ENCODE data around the gene GNB1.
A peak's percentile ranks its signal among the peaks of the same experiment; 100 is the strongest.
"Not testable (repeated sequence)": the region's sequence is repeated elsewhere in the genome, so short reads cannot be mapped to it uniquely, and the experiment has no call there.

The GNB1 gene

GRCh38 chr1:1890506-1891348 is at the start of gene GNB1:
GNB1 (minus strand) TSS chr1:1891087; CDS start chr1:1825453, 65,634 bp downstream.
- peak; percentile 43 for TF ChIP-seq POLR2A (IDR thresholded peaks at IDR 0.05; ENCODE audit: low read length)
- TF ChIP-seq GATA1 (IDR thresholded peaks at IDR 0.05; ENCODE audit: low read depth, low read length): no peak
- DNase-seq: peak; percentile 93 to 96

DNA sequence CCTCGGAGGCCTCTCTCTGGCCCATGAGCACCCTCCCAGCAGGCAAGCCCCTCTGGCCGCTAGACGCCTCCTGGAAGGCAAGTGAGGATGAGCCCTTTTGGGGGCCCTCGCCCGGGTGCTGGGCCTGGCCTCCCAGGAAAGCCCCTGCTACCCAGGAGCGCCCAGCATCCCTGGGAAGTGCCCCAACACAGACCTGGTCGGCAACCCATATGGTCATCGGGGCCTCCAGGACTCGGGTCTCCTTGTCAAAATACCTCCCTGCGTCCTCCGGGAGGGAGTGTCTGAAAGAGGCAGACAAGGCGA is 49.2 kb upstream of the GNB1 start:
- DNase-seq: no peak
- no peak for TF ChIP-seq POLR2A (IDR thresholded peaks at IDR 0.05; ENCODE audit: low read length)
- TF ChIP-seq GATA1 (IDR thresholded peaks at IDR 0.05; ENCODE audit: low read depth, low read length): no peak

- DNase-seq: no peak
- no peak for TF ChIP-seq GATA1 (IDR thresholded peaks at IDR 0.05; ENCODE audit: low read depth, low read length)
- no peak for TF ChIP-seq POLR2A (IDR thresholded peaks at IDR 0.05; ENCODE audit: low read length)
Observed at GRCh38 chr1:1939296-1940122, 48.6 kb upstream of the GNB1 start.

- DNase-seq: no peak
- no peak for TF ChIP-seq POLR2A (IDR thresholded peaks at IDR 0.05; ENCODE audit: low read length)
- no peak for TF ChIP-seq GATA1 (IDR thresholded peaks at IDR 0.05; ENCODE audit: low read depth, low read length)
Observed at GRCh38 chr1:1938613-1939295, 47.9 kb upstream of the GNB1 start.

DNA sequence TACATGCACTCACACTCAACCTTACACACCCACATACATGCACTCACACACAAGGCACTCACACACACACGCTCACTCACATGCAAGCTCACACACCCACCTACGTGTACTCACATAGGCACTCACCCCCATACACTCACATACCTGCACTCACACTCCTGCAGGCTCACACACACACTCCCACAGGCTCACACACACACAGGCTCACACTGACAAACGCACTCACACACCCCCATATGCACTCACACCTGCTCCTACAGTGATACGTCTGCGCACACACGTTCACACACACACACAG is 47.3 kb upstream of the GNB1 start:
- TF ChIP-seq POLR2A (IDR thresholded peaks at IDR 0.05; ENCODE audit: low read length): no peak
- no peak for TF ChIP-seq GATA1 (IDR thresholded peaks at IDR 0.05; ENCODE audit: low read depth, low read length)

GRCh38 chr1:1937549-1938275 is 46.8 kb upstream of the GNB1 start:
- TF ChIP-seq GATA1 (IDR thresholded peaks at IDR 0.05; ENCODE audit: low read depth, low read length): no peak
- no peak for TF ChIP-seq POLR2A (IDR thresholded peaks at IDR 0.05; ENCODE audit: low read length)
- no peak for DNase-seq

More for the DNA sequence above, 47.3 kb upstream of the GNB1 start:
- DNase-seq: no peak

DNA sequence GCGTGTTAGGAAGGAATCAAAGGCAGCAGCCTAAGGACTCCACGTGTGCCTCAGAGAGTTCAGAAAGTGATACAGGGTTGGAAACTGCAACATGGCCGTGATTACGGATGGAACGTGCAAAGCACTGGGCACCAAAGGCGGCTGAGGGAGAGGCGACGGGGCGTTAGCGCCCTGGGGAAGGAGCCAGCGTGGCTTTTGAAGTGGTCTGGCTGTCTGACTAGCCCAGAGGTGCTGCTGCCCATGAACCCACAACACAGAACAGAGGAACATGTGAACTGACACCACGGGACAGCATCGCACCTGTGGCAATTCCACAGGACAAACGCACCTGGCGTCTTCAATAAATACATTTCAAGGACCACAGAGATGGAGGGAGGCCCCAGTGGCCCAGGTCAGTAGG is 46.2 kb upstream of the GNB1 start:
- TF ChIP-seq POLR2A (IDR thresholded peaks at IDR 0.05; ENCODE audit: low read length) (no peak), GATA1 (IDR thresholded peaks at IDR 0.05; ENCODE audit: low read depth, low read length) (no peak)
- no peak for DNase-seq

DNA sequence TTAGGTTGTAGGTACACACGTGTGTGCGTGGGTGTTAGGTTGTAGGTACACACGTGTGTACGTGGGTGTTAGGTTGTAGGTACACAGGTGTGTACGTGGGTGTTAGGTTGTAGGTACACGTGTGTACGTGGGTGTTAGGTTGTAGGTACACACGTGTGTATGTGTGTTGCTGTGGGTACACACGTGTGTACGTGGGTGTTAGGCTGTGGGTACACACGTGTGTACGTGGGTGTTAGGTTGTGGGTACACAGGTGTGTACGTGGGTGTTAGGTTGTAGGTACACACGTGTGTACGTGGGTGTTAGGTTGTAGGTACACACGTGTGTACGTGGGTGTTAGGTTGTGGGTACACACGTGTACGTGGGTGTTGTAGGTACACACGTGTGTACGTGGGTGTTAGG is 44.0 kb upstream of the GNB1 start:
- DNase-seq: not testable (repeated sequence)

GRCh38 chr1:1929639-1930545 is 39.0 kb upstream of the GNB1 start:
- no peak for DNase-seq
- TF ChIP-seq POLR2A (IDR thresholded peaks at IDR 0.05; ENCODE audit: low read length) (no peak), GATA1 (IDR thresholded peaks at IDR 0.05; ENCODE audit: low read depth, low read length) (no peak)

DNA sequence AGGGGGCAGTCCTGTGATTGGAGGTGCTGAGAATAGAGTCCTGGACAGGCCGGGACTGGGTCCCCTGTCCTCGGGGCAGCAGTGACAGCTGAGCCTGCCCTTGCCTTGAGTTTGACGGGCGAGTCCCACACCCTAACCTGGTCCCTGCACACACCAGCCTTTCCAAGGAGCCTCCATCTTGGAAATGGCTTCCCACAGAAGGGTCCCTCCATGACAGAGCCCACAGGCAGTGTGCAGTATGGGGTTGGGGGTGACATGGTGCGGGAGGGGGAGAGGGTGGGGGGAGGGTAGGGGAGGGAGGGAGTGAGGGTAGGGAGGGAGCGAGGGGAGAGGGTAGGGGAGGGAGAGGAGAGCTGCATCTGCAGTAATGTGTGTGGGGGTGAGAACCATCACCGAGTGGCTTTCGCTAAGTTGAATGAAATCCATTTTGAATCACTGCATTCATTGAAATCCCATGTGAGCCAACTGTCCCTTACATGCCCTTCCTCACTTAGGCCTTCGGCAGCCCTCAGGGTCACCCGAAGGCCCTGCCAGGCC is 38.3 kb upstream of the GNB1 start:
- TF ChIP-seq GATA1 (IDR thresholded peaks at IDR 0.05; ENCODE audit: low read depth, low read length) (no peak), POLR2A (IDR thresholded peaks at IDR 0.05; ENCODE audit: low read length) (no peak)
- DNase-seq: no peak

- no peak for DNase-seq
- no peak for TF ChIP-seq POLR2A (IDR thresholded peaks at IDR 0.05; ENCODE audit: low read length)
- no peak for TF ChIP-seq GATA1 (IDR thresholded peaks at IDR 0.05; ENCODE audit: low read depth, low read length)
Observed at GRCh38 chr1:1928231-1929101, 37.6 kb upstream of the GNB1 start.

- DNase-seq: no peak
- TF ChIP-seq POLR2A (IDR thresholded peaks at IDR 0.05; ENCODE audit: low read length): no peak
Observed at GRCh38 chr1:1927751-1928150, 36.9 kb upstream of the GNB1 start.

All from erythroblast (primary cell).